Glutamatergic neuron (in vitro differentiated cells): Measurements from ENCODE around the gene FERMT3. TPM values are rescaled to one million over a fixed set of nuclear protein-coding genes. Genes with fewer than 3 reads are reported as not detected.

Experiments used
- DNase-seq: peaks from one replicate; pipeline ENCODE4 v3.0.0; 2022
- H3K27ac Mint-ChIP-seq: one replicate; pipeline ENCODE4 v1.8.0; 2020; ENCODE audit warnings: mild to moderate bottlenecking, mixed read lengths, inconsistent platforms; ENCODE audit not compliant: unreplicated experiment
- H3K27me3 Mint-ChIP-seq: one replicate; pipeline ENCODE4 v1.8.0; 2020; ENCODE audit warnings: mild to moderate bottlenecking, moderate library complexity, mixed read lengths, inconsistent platforms; ENCODE audit not compliant: unreplicated experiment
- H3K36me3 Mint-ChIP-seq: one replicate; pipeline ENCODE4 v1.8.0; 2020; ENCODE audit warnings: mild to moderate bottlenecking, mixed read lengths, inconsistent platforms; ENCODE audit not compliant: unreplicated experiment
- H3K4me1 Mint-ChIP-seq: one replicate; pipeline ENCODE4 v1.8.0; 2020; ENCODE audit warnings: mild to moderate bottlenecking, low read depth, mixed read lengths, inconsistent platforms; ENCODE audit not compliant: unreplicated experiment
- H3K4me3 Mint-ChIP-seq: one replicate; pipeline ENCODE4 v1.8.0; 2020; ENCODE audit warnings: mild to moderate bottlenecking, mixed read lengths, inconsistent platforms; ENCODE audit not compliant: unreplicated experiment
- H3K9me3 Mint-ChIP-seq: one replicate; pipeline ENCODE4 v1.8.0; 2020; ENCODE audit warnings: mild to moderate bottlenecking, moderate library complexity, mixed read lengths, inconsistent platforms; ENCODE audit not compliant: unreplicated experiment
- total RNA-seq: library from RNA; stranded (reverse); fragmentation: NEBNext Ultra II Directional; extraction: Animal tissue kit (Norgen Biotek cat#: 25700); gene quantifications from one replicate; pipeline ENCODE4 v1.2.1, GENCODE V29; 2021; ENCODE audit not compliant: unreplicated experiment
- TF ChIP-seq, protein P1 (sequence below): fragments of 200-600 bp; sonication (generic); IDR thresholded peaks from one replicate; pipeline ENCODE4 v1.5.0; 2021; ENCODE audit not compliant: partially characterized antibody, unreplicated experiment

Gene FERMT3
- total RNA-seq, 1 donor from 2014 or later, result 2.0 TPM

DNA sequence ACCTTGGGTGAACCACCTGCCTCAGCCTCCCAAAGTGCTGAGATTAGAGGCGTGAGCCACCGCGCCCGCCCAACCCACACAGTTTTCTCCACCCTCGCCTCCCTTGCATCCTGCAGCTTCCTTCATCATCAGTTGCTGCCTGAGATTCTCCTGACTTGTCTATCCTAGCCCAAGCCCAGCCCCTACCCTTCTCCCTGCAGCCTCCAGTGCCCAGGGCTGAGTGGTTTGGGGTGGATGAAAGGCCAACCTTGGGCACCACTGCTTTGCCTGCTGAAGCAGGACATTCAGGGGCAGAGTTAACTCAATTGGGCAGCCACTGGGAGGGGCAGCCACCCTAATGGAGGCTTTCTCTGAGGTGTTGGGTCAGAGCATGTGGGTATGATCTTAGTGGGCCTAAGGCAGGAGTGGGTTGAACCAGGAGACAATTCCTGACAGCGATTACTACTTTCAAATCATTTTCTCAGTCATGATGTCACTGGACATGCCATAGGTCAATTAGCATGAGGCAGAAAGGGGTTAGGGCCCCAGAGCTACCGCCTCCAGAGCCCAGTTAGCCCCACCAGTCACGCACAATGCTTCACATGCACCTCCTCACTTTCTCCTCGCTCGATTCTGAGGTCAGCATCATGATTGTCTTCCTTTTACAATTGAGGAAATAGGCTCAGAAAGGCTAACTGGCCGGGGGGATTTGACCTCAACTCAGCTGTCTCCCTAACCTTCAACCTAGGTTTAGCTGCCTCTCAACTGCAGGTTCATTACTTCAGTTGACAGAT lies 33.3 kb downstream of the FERMT3 start:
- TF ChIP-seq, protein P1, sequence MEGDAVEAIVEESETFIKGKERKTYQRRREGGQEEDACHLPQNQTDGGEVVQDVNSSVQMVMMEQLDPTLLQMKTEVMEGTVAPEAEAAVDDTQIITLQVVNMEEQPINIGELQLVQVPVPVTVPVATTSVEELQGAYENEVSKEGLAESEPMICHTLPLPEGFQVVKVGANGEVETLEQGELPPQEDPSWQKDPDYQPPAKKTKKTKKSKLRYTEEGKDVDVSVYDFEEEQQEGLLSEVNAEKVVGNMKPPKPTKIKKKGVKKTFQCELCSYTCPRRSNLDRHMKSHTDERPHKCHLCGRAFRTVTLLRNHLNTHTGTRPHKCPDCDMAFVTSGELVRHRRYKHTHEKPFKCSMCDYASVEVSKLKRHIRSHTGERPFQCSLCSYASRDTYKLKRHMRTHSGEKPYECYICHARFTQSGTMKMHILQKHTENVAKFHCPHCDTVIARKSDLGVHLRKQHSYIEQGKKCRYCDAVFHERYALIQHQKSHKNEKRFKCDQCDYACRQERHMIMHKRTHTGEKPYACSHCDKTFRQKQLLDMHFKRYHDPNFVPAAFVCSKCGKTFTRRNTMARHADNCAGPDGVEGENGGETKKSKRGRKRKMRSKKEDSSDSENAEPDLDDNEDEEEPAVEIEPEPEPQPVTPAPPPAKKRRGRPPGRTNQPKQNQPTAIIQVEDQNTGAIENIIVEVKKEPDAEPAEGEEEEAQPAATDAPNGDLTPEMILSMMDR, result no peak
- H3K36me3 Mint-ChIP-seq, result no peaks in the 10 kb centered on the region
- H3K27me3 Mint-ChIP-seq, result peaks cover 14% of the 10 kb centered on the region
- H3K4me1 Mint-ChIP-seq, result peaks cover 1% of the 10 kb centered on the region
- DNase-seq, result no peak
- peak overlapping the region; percentile 94 for H3K4me3 Mint-ChIP-seq
- H3K27ac Mint-ChIP-seq, result peak overlapping the region; percentile 86
- H3K9me3 Mint-ChIP-seq, result peaks cover 11% of the 10 kb centered on the region

GRCh38 chr11:64240435-64241240 lies 34.1 kb downstream of the FERMT3 start, which contains the start of gene FKBP2:
FKBP2 (plus strand) TSS chr11:64241095; CDS start chr11:64242388, 1,293 bp downstream.
- Mint-ChIP-seq H3K4me3 (peak within 1 kb of the TSS; percentile 94), H3K27me3 (peaks cover 8% of the 10 kb centered on the region), H3K36me3 (no peaks in the 10 kb centered on the region), H3K4me1 (peaks cover 1% of the 10 kb centered on the region), H3K27ac (peak within 1 kb of the TSS; percentile 86), H3K9me3 (peaks cover 10% of the 10 kb centered on the region)
- TF ChIP-seq, protein P1, result no peak
- peak; percentile 97 for DNase-seq

DNA sequence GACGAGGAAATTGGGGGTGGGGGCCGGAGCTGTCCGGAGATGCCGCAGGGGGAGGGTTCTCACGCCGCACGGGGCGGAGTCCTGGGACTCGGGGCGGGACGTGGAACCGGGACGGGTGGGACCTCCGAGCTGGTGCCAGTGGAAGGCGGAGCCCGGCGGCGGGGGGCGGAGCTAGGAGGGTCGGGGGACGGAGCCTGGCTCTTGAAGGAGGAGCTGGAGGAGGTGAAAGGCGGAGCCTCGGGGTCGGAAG lies 34.6 kb downstream of the FERMT3 start:
- H3K9me3 Mint-ChIP-seq, result peaks cover 10% of the 10 kb centered on the region
- peak overlapping the region; percentile 86 for H3K27ac Mint-ChIP-seq
- TF ChIP-seq, protein P1, result no peak
- DNase-seq, result peak; percentile 100
- peaks cover 7% of the 10 kb centered on the region for H3K27me3 Mint-ChIP-seq
- no peaks in the 10 kb centered on the region for H3K36me3 Mint-ChIP-seq
- H3K4me3 Mint-ChIP-seq, result peak overlapping the region; percentile 94
- H3K4me1 Mint-ChIP-seq, result peaks cover 1% of the 10 kb centered on the region

DNA sequence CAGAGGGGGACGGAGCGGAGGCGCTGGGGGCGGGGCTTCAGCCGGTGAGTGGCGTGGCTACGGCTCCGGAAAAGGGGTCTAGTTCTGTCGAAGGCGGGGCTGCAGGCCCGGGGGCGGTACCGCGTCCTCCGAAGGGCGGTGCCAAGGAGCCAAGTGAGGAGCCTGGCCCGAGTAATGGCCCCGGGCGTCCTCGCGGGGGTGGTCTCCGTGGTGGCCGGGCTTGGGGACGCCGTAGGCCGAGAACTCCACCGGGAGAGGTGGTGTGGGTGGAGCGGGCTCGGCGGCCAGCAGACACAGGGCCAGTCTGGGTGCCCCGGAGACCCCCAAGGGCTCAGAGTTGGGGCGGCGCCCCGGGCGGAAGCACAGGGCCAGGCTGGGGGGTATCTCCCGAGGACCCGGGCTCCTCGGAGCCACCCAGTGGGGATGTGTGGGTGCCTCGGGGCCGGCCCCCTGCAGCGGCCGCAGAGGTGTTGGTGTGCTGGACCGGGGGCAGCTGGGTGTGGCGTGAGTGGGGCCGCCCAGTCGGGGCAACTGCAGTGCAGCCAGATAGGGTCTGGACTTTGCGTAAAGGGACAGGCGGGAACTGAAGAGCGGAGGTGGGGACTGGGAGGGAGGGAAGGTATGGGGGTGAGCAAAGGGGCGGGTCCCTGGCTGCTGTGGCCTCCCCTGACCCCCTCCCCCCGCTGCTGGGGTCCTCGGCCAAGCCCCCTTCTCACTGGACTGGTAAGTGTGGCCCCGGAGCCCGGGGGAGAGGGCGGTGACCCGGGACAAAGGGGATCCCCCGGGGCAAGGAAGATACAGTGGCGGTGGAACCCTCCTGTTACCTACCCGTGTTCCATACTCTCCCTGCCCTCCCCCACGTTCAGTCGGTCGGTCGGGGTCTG lies 35.2 kb downstream of the FERMT3 start:
- H3K27ac Mint-ChIP-seq, result peak overlapping the region; percentile 86

More for the DNA sequence above, 35.2 kb downstream of the FERMT3 start:
- Mint-ChIP-seq H3K9me3 (peaks cover 10% of the 10 kb centered on the region), H3K4me3 (peak overlapping the region; percentile 94), H3K36me3 (no peaks in the 10 kb centered on the region), H3K4me1 (peaks cover 1% of the 10 kb centered on the region), H3K27me3 (peaks cover 7% of the 10 kb centered on the region)
- DNase-seq, result peak; percentile 58
- TF ChIP-seq, protein P1, result no peak
